Activated CD4-positive, alpha-beta T cell treated with anti-CD3 and anti-CD28 coated beads, Interleukin-2, amount 50 U/mL, for 1 hour (primary cell): Measurements from ENCODE around the gene TLCD1.

Experiments
- DNase-seq: peaks from one replicate; pipeline ENCODE4 v3.0.0-alpha.2; 2020

The TLCD1 gene

DNA sequence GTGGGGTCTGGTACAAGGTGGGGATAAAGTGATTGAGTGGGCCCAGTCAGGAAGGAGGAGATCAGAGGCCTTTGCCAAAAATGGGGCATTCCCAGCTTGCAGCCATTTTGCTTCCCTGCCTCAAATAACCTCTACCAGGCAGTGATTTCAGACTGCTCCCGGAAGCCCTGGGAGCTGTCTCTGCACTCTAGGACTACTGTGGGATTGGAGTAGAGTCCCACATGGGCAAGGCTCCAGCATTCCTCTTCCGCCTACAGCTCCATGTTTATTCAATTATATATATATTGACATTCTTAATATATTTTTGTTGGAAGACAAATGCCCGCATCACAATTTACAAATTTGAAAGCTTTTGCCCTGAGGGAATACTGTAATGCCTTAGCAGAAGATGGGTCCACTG, 50.5 kb downstream of the TLCD1 start:
- DNase-seq, result no peak
